NCI-H146 treated with DMSO at 0.1 percent for 48 hours (cell line): ENCODE measurements around the gene TCL1B.
"Not testable (repeated sequence)": the region's sequence is repeated elsewhere in the genome, so short reads cannot be mapped to it uniquely, and the experiment has no call there.

Source experiments
- DNase-seq: peaks from one replicate; lab custom pipeline; 2025; ENCODE audit not compliant: unreplicated experiment; lab: John Stamatoyannopoulos, UW

The TCL1B gene

GRCh38 chr14:95685978-95686922 lies at the start of gene TCL1B:
Gene TCL1B (plus strand): TSS chr14:95686426. CDS start chr14:95686468, 42 bp downstream.
- no peak for DNase-seq

GRCh38 chr14:95644981-95645380 lies 41.2 kb upstream of the TCL1B start:
- no peak for DNase-seq

GRCh38 chr14:95645389-95645996 lies 40.7 kb upstream of the TCL1B start:
- no peak for DNase-seq

- no peak for DNase-seq
Observed at GRCh38 chr14:95647926-95648325, 38.3 kb upstream of the TCL1B start.

- DNase-seq: no peak
Observed at GRCh38 chr14:95649230-95649629, 37.0 kb upstream of the TCL1B start.

- no peak for DNase-seq
Observed at GRCh38 chr14:95651028-95651427, 35.2 kb upstream of the TCL1B start.

GRCh38 chr14:95651821-95652583 lies 34.2 kb upstream of the TCL1B start:
- DNase-seq: no peak

- no peak for DNase-seq
Observed at GRCh38 chr14:95652690-95653089, 33.5 kb upstream of the TCL1B start.

GRCh38 chr14:95655461-95655860 lies 30.8 kb upstream of the TCL1B start:
- no peak for DNase-seq

- DNase-seq: no peak
Observed at GRCh38 chr14:95656634-95657033, 29.6 kb upstream of the TCL1B start.

- no peak for DNase-seq
Observed at GRCh38 chr14:95657454-95657853, 28.8 kb upstream of the TCL1B start.

- DNase-seq: no peak
Observed at GRCh38 chr14:95659293-95659989, 26.8 kb upstream of the TCL1B start.

- no peak for DNase-seq
Observed at GRCh38 chr14:95659990-95660385, 26.2 kb upstream of the TCL1B start.

GRCh38 chr14:95660651-95661515 lies 25.3 kb upstream of the TCL1B start:
- no peak for DNase-seq

GRCh38 chr14:95662376-95663186 lies 23.6 kb upstream of the TCL1B start:
- peak; percentile 82 for DNase-seq

GRCh38 chr14:95663226-95663797 lies 22.9 kb upstream of the TCL1B start:
- no peak for DNase-seq

- DNase-seq: no peak
Observed at GRCh38 chr14:95664066-95664465, 22.2 kb upstream of the TCL1B start.

- DNase-seq: no peak
Observed at GRCh38 chr14:95664546-95664945, 21.7 kb upstream of the TCL1B start.

- not testable (repeated sequence) for DNase-seq
Observed at GRCh38 chr14:95665530-95665929, 20.7 kb upstream of the TCL1B start.
